Ishikawa (cell line): ENCODE results near the gene FOSL1.

ENCODE experiments used
- CEBPB ChIP-seq: IDR thresholded peaks from 2 replicates; pipeline ENCODE4 v1.6.1; 2012
- CREB1 ChIP-seq: IDR thresholded peaks from 2 replicates; pipeline ENCODE4 v1.6.1; 2012; ENCODE audit warnings: low read depth
- EGR1 ChIP-seq: IDR thresholded peaks from 2 replicates; pipeline ENCODE4 v1.6.1; 2012
- EP300 ChIP-seq: IDR thresholded peaks from 2 replicates; pipeline ENCODE4 v1.6.1; 2012; ENCODE audit warnings: borderline replicate concordance
- FOXM1 ChIP-seq: IDR thresholded peaks from 2 replicates; pipeline ENCODE4 v1.6.1; 2012; ENCODE audit warnings: low read depth, borderline replicate concordance
- MAX ChIP-seq: IDR thresholded peaks from 2 replicates; pipeline ENCODE4 v1.6.1; 2012
- NFIC ChIP-seq: IDR thresholded peaks from 2 replicates; pipeline ENCODE4 v1.6.1; 2012
- RAD21 ChIP-seq: IDR thresholded peaks from 2 replicates; pipeline ENCODE4 v1.6.1; 2012; ENCODE audit warnings: low read depth
- REST ChIP-seq: IDR thresholded peaks from 2 replicates; pipeline ENCODE4 v1.6.1; 2012; ENCODE audit warnings: low read depth, mild to moderate bottlenecking
- TAF1 ChIP-seq: IDR thresholded peaks from 2 replicates; pipeline ENCODE4 v1.6.1; 2012; ENCODE audit warnings: low read depth, mild to moderate bottlenecking
- TCF12 ChIP-seq: IDR thresholded peaks from 2 replicates; pipeline ENCODE4 v1.6.1; 2012; ENCODE audit warnings: low read depth
- TEAD4 ChIP-seq: IDR thresholded peaks from 2 replicates; pipeline ENCODE4 v1.6.1; 2012
- USF1 ChIP-seq: IDR thresholded peaks from 2 replicates; pipeline ENCODE4 v1.6.1; 2012
- YY1 ChIP-seq: IDR thresholded peaks from 2 replicates; pipeline ENCODE4 v1.6.1; 2012; ENCODE audit warnings: low read depth
- ZBTB7A ChIP-seq: IDR thresholded peaks from 2 replicates; pipeline ENCODE4 v1.6.1; 2012; ENCODE audit warnings: low read depth

The FOSL1 gene

GRCh38 chr11:65900125-65900898 is at the start of gene FOSL1:
TSS of gene FOSL1 (minus strand) at chr11:65900388. CDS start at chr11:65900339, 49 bp downstream.
- no peak for TF ChIP-seq REST
- TF ChIP-seq RAD21, result no peak; the same call in 1 of the 2 replicates
- no peak for TF ChIP-seq USF1
- TF ChIP-seq TEAD4, result no peak; the same call in 1 of the 2 replicates
- no peak for TF ChIP-seq YY1
- TF ChIP-seq NFIC, result peak; percentile 37; the same call in 1 of the 2 replicates
- TF ChIP-seq ZBTB7A, result 0 out of 2 replicates have a peak, but pooled peaks have one; percentile 2
- peak; percentile 90 for TF ChIP-seq MAX
- peak; percentile 65; the same call in 1 of the 2 replicates for TF ChIP-seq TAF1
- peak; percentile 88 for TF ChIP-seq CREB1
- peak; percentile 56 for TF ChIP-seq EP300
- TF ChIP-seq TCF12, result peak; percentile 65; the same call in 1 of the 2 replicates
- TF ChIP-seq FOXM1, result no peak
- TF ChIP-seq CEBPB, result no peak; the same call in 1 of the 2 replicates
- TF ChIP-seq EGR1, result peak; percentile 6; the same call in 1 of the 2 replicates

GRCh38 chr11:65947603-65948125 is 47.5 kb upstream of the FOSL1 start:
- TF ChIP-seq TEAD4 (no peak), MAX (no peak), FOXM1 (no peak), EGR1 (no peak), CEBPB (no peak), ZBTB7A (no peak), REST (no peak), USF1 (no peak), EP300 (no peak), YY1 (no peak), NFIC (no peak), RAD21 (no peak), CREB1 (no peak), TCF12 (no peak), TAF1 (no peak)

GRCh38 chr11:65947133-65947532 is 46.9 kb upstream of the FOSL1 start:
- TF ChIP-seq TAF1 (no peak), TCF12 (no peak), RAD21 (no peak), MAX (no peak), USF1 (no peak), YY1 (no peak), EGR1 (no peak), TEAD4 (no peak), EP300 (no peak), CREB1 (no peak), REST (no peak), ZBTB7A (no peak), CEBPB (no peak), FOXM1 (no peak), NFIC (no peak)
